MG63 (cell line): ENCODE measurements around the gene NFATC2. TPM values are rescaled to one million over a fixed set of nuclear protein-coding genes. Genes with fewer than 3 reads are reported as not detected.

ENCODE experiments used
- DNase-seq: peaks from one replicate; pipeline ENCODE4 v3.0.0-alpha.2; 2020
- H3K27me3 ChIP-seq: fragments of 250-450 bp; sonication (Bioruptor Pico); 2 replicates; pipeline ENCODE4 v1.5.1; 2020; ENCODE audit warnings: mild to moderate bottlenecking, moderate library complexity
- H3K36me3 ChIP-seq: fragments of 250-450 bp; sonication (Bioruptor Pico); 2 replicates; pipeline ENCODE4 v1.5.1; 2020; ENCODE audit warnings: mild to moderate bottlenecking, moderate library complexity
- H3K4me3 ChIP-seq: fragments of 250-450 bp; sonication (Bioruptor Pico); 2 replicates; pipeline ENCODE4 v1.5.1; 2020; ENCODE audit warnings: mild to moderate bottlenecking, moderate library complexity
- H3K9me3 ChIP-seq: fragments of 250-450 bp; sonication (Bioruptor Pico); 2 replicates; pipeline ENCODE4 v1.5.1; 2020; ENCODE audit warnings: mild to moderate bottlenecking, moderate library complexity
- total RNA-seq: library from RNA; depleted of rRNA; stranded (reverse); fragments of >200 nt; shearing (Covaris generic); gene quantifications from 2 replicates; pipeline ENCODE4 v1.2.3, GENCODE V29; 2014; ENCODE audit warnings: low replicate concordance; rRNA removed

The NFATC2 gene
- total RNA-seq, 1 experiment from 2014 or later: not detected

DNA sequence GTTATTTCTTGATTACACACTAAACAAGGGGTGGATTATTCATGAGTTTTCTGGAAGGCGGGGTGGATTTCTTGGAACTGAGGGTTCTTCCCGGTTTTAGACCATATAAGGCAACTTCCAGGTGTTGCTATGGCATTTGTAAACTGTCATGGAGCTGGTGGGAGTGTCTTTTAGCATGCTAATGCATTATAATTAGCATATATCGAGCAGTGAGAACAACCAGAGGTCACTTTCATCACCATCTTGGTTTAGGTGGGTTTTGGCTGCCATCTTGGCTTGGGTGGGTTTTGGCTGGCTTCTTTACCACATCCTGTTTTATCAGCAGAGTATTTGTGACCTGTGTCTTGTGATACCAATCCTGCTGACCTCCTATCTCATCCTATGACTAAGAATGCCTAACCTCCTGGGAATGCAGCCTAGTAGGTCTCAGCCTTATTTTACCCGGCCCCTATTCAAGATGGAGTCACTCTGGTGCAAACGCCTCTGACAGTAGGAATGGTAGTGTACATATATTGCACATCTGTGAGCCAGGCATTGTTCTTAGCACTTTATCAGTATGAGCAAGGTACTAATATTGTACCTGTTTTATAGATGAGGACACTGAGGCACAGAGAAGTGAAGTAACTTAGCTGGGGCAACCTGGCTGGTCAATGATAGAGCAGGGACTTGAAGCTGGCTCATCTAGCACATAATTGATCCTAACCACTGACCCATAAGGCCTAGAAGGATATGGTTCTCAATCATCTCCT, 203.7 kb downstream of the NFATC2 start:
- DNase-seq: peak; percentile 34
- no peaks in the 10 kb centered on the region; the same call in 1 of the 2 replicates for H3K9me3 ChIP-seq
- H3K36me3 ChIP-seq: no peaks in the 10 kb centered on the region
- H3K4me3 ChIP-seq: no peak overlapping the region
- H3K27me3 ChIP-seq: no peaks in the 10 kb centered on the region

GRCh38 chr20:51337126-51337805, 205.3 kb downstream of the NFATC2 start:
- DNase-seq: no peak

More at GRCh38 chr20:51337126-51337805, 205.3 kb downstream of the NFATC2 start:
- Histone ChIP-seq H3K36me3 (no peaks in the 10 kb centered on the region), H3K27me3 (no peaks in the 10 kb centered on the region), H3K9me3 (no peaks in the 10 kb centered on the region), H3K4me3 (no peak overlapping the region)

Other genes starting within 250 kb of the NFATC2 start
- 9.6 and 11.1 TPM in 2 replicates for gene ATP9A, start 225.7 kb upstream of the NFATC2 start, total RNA-seq